ENCODE results near the gene EVI5.
A peak's percentile ranks its signal among the peaks of the same experiment; 100 is the strongest.

Gene EVI5

GRCh38 chr1:92505015-92505692 lies 279.8 kb downstream of the EVI5 start:
- no peak for DNase-seq

- no peak for DNase-seq
Measured at GRCh38 chr1:92504291-92505014, 280.5 kb downstream of the EVI5 start.

GRCh38 chr1:92503926-92504285 lies 281.0 kb downstream of the EVI5 start:
- DNase-seq, result no peak

DNA sequence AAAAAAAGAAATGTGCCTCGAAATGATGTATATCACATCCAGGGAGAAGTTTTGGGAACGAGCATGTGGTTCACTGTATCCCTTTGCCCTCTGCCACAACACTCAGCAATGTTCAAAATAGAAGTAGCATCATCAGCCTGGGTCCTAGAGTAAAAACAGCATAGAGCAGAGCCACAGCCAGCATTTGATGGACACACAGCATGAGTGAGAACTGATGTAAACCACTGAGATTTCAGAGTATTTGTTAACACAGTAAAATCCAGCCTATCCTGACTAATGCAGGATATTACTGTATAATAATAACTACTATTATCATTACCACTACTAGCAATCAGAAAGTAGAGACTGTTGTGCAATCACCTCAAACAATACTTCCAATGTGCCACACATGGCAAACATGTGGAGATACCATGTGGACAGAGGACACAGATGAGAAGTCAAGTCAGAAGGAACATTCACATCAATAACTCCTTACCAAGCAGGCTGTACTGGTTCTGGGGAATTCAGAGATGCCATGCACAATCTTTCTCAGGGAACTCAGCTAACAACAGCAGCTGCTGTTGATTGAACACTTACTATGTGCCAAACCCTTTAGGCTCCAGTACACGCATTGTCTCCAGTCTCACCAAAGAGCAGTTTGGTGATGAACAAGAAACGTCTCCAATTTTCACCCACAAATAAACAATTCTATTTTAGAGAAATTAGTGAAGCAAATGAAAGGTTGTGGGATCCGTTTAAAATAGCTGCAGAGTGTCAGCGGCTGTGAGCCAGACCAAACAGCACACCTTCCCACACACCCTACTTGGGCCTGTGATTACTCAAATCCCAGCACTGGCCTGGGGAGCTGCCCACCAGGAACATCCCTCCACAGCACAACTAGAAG lies 281.6 kb downstream of the EVI5 start:
- no peak for DNase-seq

DNA sequence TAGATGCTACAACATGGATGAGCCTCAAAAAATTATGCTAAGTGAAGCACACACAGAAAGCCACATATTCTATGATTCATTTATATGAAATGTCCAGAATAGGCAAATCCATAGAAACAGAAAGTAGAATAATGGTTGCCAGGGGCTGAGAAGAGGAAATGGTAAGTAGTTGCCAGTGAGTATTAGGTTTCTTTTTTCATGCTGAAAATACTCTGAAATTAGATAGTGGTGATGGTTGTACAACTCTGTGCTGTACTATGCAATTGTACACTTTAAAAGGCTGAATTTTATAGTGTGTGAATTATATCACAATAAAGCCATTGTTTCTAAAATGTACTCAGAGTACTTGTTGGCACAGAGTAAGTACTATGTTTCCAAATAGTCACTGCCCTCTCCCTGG lies 282.7 kb downstream of the EVI5 start:
- no peak for DNase-seq

- DNase-seq, result no peak
Measured at GRCh38 chr1:92500552-92500951, 284.4 kb downstream of the EVI5 start.

DNA sequence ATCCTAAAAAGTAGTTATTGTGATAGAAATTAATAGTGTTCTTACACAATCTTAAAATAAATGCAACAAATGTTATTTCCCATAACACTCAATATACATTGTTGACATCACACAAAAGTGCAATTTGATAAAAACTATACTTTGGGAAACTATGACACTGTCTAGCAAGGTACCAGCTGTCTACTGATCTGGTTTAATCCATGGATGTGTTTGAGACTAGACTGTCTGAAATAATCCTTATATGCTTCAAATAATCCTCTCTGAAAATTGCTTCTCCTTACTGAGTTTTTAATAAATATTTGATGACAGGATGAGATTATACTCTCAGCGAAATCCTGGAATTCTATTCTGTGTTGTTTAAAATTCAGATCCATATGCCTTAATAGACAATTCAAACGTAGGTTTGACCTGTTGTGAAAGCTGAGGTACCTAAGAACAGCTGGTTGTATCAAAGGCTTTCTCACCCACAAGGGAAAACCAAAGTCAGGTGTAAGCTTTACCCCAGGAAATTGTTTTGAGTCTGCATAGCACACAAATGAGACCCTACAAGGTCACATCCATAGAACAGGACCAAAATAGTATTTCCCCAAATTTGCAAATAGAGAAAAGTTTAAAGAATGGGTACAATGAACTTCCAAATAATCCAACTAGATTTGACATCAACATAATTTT lies 289.4 kb downstream of the EVI5 start:
- DNase-seq, result no peak

GRCh38 chr1:92494485-92495141 lies 290.3 kb downstream of the EVI5 start:
- DNase-seq, result no peak

DNA sequence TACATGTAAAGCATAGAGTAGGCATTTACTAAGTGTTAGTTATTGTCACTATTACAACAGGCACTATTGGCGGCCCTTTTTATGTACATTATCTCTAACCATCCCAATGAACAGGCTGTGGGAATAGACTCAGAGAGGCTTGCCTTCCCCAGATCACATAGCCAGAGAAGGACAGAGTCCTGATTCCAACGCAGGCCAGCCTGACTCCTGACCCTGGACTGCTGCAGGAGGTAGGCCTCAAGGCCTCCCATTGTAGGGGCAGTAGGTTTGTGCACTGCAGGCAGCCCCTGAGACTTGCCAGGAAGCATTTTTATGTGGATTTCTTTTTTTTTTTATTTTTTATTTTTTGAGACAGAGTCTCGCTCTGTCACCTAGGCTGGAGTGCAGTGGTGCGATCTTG lies 291.8 kb downstream of the EVI5 start:
- no peak for DNase-seq

GRCh38 chr1:92488832-92489231 lies 296.1 kb downstream of the EVI5 start:
- DNase-seq, result no peak

DNA sequence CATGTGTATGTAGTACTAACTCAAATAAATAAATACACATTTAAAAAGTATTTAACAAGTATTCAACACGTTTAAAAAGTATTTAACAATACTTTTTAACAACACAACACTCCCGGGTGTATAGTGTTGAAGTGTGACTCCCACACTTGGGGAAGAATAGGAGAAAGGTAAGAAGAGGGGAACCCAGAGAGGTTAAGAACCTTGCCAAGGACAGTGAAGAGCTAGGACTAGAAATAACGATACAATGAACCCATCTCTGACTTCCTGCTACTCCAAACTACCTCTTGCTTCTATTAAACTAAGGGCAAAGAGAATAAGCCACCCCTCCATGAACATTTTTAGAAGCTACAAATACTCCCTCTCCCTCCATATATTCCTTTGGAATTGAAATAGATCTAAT lies 296.5 kb downstream of the EVI5 start:
- DNase-seq, result no peak

DNA sequence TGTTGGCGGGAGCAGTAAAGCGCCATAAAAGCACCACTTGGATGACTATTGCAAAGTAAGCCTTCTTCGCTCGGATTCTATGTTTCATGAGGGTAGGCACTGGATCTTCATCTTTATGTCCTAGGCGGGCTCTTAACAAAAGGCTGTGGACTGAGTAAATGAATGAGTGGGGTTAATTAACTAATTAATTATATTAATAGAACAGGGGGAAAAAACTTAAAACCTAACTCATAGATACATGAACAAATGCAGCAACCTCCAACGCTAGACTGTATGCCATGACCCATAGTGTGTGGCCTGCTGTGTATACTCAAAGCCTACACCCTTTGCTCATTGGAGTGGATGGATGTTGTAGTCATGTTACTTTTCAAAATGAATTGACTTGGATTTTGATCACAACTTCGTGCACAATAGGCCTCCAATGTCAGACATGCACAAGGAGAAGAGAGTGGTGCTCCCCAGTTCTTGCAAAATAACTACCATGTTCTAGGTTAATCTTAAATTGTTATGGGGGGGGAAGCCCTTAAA lies 297.8 kb downstream of the EVI5 start:
- DNase-seq, result no peak

GRCh38 chr1:92486251-92487077 lies 298.4 kb downstream of the EVI5 start, which contains the start of gene GFI1:
GFI1 (minus strand) TSS chr1:92486925; CDS start chr1:92483487, 3,438 bp downstream.
- peak in 3 of 4 experiments; percentile 14 to 36 (median 23) for DNase-seq

DNA sequence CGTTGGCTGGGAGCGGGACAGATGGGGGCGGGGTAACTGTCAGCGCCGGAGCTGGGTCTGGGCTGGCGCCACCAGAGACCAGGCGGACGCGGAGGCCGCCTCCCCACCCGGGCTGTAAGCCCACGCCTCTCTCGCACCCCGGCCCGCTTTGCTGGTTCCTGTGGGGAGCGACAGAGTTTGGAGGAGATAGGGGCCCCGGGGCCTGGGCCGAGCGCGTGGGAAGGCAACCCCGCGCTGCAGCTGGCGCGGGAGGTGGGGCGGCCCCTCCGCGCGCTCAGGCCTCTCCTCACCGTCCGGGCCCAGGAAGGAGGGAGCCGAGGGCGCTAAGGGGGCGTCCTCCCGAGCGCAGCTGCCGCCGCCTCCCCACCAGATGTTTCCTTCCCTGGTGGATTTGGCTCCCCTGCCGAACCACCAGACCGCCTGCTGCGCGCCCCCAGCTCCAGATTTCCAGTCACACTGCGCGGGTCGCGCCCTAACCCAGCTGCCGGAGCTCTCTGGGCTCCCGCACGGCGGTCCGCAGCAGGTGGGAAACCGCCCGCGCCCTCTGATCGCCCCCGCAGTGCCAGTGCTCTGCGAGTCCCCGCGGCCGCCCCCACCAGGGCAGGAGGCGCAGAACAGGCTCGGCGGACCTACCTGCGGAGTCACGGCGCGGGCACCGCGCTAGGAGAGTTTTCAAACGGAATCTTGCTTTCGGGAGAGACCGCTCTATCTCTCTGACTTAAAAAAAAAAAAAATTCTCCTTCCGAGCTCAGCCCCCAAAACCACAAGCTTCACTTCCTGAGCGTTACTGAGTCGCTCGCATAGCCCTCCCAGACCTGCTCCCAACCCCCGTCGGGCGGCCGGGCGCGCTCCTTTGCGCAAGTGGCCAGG lies 299.3 kb downstream of the EVI5 start:
- peak; percentile 59 to 73 (median 70) for DNase-seq

DNA sequence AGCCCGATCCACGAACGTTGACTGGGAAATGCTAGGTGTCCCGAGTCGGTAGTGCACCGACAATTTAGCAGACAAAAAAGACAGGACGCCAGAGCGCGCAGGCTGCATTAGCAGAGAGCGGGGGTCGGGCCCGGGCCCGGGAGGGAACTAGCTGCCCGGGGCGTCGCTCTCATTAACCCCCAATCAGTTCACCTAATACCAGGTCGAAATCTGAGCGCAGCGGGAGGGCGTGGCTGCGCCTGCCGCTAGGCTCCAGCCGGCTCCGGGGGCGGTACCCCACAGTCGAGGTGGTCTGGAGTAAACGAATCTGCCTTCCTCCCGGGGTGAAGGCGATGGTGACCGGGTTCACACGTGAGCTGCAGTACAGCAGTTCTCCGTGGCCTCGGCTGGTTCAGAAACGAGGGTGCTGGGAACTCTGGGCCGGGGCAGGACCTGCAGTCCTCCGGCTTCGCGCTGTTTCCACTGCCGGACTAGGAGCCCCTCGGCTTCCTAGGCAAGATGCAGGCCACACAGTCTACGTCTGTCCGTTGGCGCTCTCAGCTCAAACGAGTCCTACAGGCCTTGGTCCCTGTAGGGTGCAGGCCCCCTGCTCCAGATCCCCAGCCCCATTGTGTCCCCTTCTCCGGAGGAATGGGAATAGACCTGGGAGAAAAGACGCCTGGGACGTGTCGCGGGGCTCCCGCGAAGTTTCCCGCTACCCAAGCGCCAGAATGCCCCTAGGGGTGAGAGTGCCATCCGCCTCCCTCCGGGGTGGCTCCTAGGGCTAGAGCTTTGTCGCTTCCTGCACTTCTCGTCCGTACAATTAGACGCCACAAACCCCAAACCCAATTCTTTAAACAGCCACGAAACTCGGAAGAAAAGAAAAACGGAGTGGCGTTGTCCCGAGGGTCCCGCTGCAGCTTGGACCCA lies 300.2 kb downstream of the EVI5 start:
- DNase-seq, result peak; percentile 31 to 50 (median 44)

DNA sequence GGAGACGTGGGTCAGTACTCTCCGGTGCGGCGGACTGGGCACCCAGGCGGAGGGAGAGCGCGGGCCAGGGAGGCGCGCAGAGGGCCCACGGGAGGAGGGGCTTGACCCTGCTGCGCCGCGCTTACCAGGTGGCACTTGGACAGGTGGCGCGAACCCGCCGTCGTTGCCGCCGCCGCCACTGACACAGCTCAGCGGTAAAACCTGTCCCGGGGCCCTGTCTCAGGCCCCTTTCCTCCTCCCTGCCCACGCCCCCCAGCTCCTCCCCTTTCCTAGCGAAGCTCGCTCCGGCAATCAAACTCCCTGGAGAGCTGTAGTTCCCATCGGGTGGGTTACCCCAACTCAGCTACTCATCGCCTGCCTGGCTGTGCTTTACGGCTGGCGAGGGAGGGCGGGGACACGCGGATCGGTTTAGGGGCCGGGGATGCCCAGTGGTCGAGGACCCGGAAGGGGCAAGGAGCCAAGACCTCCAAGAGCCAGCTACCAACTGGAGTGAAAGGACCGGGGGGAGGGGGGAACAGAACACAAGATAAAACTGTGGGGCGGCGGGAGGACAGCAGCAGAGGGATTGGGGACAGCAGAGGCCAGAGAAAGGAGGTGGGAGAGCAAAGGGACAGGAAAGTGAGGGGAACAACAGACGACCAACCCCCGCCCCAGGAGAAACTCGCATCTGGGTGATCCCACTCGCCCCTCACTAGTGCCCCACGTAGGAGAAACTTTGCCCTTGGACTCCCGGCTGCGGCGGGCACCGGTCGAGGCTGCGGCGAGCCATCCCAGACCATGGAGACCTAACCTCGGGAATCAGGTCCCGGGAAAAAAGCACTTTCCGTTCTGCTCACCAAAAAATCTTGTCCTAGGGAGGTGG lies 301.1 kb downstream of the EVI5 start:
- peak in 3 of 4 experiments; percentile 34 to 46 (median 38) for DNase-seq

DNA sequence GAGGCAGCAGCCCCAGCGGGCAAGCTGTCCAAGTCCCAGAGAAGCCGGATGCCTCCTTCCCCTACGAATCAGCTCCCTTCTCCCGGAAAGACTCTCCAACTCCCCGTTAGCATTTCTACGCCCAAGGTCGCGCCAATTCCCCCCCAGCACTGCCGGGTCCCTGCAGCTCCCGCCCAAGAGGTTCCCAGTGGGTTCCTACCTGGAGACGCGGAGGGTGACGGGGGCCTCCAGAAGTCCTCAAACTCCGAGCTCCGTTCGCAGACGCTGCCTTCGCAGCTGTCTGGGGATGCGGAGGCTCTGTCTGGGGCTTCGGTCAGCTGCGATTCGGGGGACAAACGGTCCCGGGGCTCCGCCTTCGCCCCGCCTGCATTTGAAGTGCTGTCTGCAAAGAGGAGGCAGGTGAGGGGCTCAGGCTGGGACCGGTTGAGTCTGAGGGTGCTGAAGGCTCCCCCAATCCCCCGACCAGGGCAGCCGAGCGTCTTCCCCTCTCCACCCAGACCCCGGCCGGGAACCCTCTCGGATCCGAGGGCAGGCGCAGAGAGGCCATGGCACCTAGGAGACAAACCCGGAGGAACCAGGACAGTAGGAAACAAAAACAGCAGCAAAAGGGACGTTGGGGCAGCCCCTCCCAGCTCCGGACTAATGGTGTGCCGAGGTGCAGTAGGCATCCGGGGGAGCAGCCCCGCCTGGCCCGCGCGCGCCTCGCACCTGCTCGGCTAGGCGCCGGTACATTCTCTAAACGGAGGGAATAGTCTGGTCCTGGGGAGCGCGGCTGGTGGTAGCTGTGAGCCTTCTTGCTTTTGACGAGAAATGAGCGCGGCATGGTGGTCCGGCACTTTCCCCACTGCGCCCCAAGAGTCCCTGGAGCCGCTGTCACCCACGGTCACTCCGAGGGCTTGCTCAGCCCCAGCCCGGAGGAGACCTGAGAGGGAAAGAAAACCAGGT lies 302.0 kb downstream of the EVI5 start:
- peak in 2 of 4 experiments; percentile 21 to 36 for DNase-seq

Data from activated naive CD4-positive, alpha-beta T cell (primary cell).